NCI-H1417 treated with DMSO at 0.1 percent for 48 hours (cell line): ENCODE results near the gene PDCD7.
"Not testable (repeated sequence)": the region's sequence is repeated elsewhere in the genome, so short reads cannot be mapped to it uniquely, and the experiment has no call there.

Experiments used
- DNase-seq: peaks from one replicate; lab custom pipeline; 2025; lab: John Stamatoyannopoulos, UW

Gene PDCD7, protein sequence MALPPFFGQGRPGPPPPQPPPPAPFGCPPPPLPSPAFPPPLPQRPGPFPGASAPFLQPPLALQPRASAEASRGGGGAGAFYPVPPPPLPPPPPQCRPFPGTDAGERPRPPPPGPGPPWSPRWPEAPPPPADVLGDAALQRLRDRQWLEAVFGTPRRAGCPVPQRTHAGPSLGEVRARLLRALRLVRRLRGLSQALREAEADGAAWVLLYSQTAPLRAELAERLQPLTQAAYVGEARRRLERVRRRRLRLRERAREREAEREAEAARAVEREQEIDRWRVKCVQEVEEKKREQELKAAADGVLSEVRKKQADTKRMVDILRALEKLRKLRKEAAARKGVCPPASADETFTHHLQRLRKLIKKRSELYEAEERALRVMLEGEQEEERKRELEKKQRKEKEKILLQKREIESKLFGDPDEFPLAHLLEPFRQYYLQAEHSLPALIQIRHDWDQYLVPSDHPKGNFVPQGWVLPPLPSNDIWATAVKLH

GRCh38 chr15:65133548-65134200 is at the start of gene PDCD7:
TSS of gene PDCD7 (minus strand) at chr15:65133808. CDS start at chr15:65133781, 27 bp downstream.
- DNase-seq, result peak; percentile 60

DNA sequence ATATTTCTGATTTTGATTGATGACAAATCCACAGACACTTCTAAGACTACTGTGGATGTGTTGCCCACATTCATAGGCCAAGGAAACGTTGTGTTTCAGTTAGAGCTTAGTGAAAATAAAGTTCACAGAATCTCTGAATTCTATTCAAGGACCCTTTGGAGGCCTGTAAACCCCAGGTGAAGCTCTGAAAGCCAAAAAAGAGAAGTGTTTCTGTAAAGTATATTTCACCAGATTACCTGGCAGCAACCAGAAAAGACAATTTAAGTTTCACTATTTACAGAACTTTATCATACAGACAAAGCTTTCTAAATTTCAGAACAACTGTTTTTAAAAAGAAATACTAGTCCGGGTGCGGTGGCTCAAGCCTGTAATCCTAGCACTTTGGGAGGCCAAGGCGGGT is 48.9 kb upstream of the PDCD7 start:
- no peak for DNase-seq

- DNase-seq, result not testable (repeated sequence)
Observed at GRCh38 chr15:65181582-65182353, 48.2 kb upstream of the PDCD7 start.

DNA sequence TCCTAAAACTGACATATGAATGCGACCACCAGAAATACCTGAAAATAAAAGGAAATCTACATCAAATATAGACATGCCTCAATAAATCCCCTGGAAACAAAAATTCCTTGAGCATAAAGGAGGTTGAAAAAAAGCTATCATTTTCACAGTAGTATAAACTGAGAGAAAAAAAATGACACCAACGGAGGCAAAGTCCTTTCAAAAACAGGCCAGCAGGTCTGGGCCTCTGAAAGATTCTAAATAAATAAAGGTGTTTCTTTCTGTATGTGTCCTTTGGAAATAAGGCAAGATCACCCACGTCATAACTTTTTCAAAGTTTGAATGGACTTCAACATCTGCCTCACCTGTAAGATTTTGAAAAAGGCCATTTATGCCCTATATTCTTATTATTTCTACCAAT is 46.6 kb upstream of the PDCD7 start:
- DNase-seq, result no peak

- no peak for DNase-seq
Observed at GRCh38 chr15:65177901-65178300, 44.3 kb upstream of the PDCD7 start.

DNA sequence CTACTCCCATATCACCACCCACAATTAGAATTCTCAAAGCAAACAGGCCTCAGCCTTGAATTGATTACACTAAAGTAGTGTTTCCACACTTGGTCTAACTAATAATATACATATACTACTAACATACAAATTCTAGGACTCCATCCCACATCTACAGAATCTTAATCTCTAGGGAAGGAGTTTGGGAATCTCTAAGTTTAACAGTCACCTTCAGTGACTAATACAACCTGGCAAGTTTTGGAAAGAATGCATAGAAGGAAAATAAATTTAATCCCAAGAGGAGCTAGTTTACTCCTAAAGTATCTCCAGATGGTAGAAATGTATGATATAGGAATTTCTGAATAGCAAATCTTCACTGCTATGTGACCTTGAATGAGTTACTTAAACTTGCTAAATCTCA is 42.4 kb upstream of the PDCD7 start:
- no peak for DNase-seq

- no peak for DNase-seq
Observed at GRCh38 chr15:65175511-65175910, 41.9 kb upstream of the PDCD7 start.

DNA sequence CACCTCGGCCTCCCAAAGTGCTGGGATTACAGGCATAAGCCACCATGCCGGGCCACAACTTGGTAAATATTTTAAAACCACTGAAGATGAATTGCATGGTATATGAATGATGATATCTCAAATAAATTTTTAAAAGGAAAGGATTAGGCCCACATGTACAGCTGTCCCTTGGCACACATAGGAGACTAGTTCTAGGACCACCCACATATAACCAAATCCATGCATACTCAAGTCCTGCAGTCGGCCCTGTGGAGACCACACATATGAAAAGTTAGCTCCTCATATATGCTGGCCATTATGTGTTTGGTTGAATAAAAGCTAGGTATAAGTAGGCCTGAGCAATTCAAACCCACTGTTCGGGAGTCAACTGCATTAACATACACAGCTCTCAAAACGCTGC is 40.9 kb upstream of the PDCD7 start:
- DNase-seq, result no peak

- no peak for DNase-seq
Observed at GRCh38 chr15:65172531-65172930, 38.9 kb upstream of the PDCD7 start.

DNA sequence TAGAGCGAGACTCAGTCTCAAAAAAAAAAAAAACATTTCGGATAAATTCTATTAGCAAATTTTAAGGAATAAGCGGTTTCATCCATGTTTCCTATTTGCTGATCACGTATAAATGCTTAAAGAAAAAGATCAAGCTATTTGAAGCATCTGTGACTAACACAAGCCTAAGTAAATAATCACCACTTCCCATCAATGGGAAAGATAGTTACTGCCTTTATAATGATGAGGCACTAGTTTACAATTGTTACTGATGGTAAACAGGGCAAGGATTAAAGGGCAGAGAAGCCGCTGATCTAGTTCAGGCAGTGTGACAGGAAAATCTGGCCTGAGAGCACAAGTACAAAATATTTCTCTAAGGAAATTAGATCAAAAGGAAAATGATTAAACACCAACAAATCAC is 37.8 kb upstream of the PDCD7 start:
- no peak for DNase-seq

- DNase-seq, result no peak
Observed at GRCh38 chr15:65165875-65166274, 32.3 kb upstream of the PDCD7 start.

DNA sequence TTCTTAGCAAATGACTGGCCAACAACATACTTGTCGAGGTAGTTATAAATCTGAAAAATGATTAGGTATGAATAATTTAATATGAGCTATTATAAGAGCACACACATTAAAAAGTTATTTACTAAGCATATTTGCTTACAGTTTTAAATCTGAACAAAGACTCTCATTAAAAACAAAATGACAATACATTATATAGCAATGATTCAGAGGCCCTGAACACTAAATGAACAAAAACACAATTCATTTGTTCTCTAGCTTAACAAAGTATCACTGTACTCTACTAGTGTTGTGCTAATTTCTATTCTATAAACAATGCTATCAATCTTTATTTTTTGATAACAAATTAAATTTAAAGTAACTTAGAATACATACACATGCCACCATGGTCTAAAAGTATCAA is 30.5 kb upstream of the PDCD7 start:
- DNase-seq, result no peak

GRCh38 chr15:65163041-65163440 is 29.4 kb upstream of the PDCD7 start:
- DNase-seq, result no peak

GRCh38 chr15:65156692-65157091 is 23.1 kb upstream of the PDCD7 start:
- no peak for DNase-seq

DNA sequence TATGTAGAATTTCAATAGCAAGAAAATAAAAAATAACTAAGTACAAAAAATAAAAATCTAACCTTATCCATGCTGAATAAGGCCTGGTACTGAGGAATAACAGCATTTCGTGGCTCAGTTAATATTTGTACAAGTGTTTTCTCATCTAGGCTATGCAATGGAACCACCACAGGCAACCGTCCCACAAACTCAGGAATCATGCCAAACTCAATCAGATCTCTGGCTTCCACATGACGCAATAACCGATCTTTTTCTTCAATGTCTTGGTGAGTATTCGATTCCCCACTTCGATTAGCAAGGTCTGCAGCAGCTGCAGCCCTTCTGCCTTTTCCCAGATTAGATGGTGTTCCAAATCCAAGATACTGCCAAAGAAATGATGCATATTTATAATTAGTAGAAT is 21.1 kb upstream of the PDCD7 start:
- DNase-seq, result no peak

DNA sequence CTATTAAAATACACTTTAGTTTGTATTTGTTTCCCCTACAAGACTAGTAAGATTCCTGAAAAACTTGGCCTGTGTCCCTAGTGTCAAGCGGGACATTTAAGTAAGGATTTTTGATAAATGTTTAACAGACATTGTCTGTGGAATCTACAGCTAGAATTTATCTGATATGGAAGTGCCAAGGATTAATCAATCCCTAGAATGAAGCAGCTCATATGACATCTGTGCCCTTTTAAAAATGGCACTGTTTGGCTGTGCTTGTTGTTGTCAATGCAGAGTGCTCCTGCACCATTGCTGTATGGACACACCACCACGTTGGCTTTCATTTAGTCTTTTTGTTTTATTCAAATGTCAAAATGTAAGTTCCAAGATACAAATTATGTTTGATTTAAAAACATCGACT is 14.3 kb upstream of the PDCD7 start:
- no peak for DNase-seq

DNA sequence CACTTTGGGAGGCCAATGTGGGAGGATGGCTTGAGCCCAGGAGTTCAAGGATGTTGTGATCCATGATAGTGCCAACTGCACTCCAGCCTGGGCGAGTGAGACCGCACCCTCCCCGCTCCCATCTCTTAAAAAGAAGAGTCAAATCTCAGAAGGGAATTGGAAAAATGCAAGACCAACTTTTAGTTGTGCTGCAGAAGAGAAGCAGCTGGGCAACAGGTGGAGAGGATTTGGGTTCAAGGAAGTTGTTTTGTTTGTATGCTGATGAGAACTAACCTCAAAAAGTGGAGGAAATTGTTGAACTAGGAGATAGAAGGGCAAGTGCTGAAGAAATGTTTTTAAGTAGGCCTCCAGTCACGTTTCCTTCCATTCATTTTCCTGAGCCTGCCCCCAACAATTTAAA is 12.8 kb upstream of the PDCD7 start:
- DNase-seq, result no peak

GRCh38 chr15:65138631-65139030 is 5.0 kb upstream of the PDCD7 start:
- DNase-seq, result not testable (repeated sequence)

DNA sequence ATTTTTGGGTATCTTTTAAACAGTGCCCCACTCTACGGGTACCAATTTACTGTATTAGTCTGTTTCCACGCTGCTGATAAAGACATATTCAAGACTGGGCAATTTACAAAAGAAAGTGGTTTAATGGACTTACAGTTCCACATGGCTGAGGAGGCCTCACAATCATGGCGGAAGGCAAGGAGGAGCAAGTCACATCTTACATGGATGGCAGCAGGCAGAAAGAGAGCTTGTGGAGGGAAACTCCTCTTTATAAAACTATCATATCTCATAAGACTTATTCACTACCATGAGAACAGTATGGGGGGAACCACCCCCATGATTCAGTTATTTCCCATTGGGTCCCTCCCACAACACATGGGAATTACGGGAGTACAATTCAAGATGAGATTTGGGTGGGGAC is 4.3 kb upstream of the PDCD7 start:
- not testable (repeated sequence) for DNase-seq

GRCh38 chr15:65137089-65137488 is 3.5 kb upstream of the PDCD7 start:
- DNase-seq, result not testable (repeated sequence)

GRCh38 chr15:65134538-65134937 is 930 bp upstream of the PDCD7 start:
- no peak for DNase-seq

- DNase-seq, result no peak
Observed at GRCh38 chr15:65132878-65133547, 595 bp downstream of the PDCD7 start.
